Head of caudate nucleus (tissue), 42 donors: ENCODE results near the gene KIF1A.
"Not testable (repeated sequence)": the region's sequence is repeated elsewhere in the genome, so short reads cannot be mapped to it uniquely, and the experiment has no call there.

Experiments used
- DNase-seq, 42 donors: peaks; one replicate each; pipeline versions ENCODE4 v3.0.0 to v3.0.0-alpha.2; 2020 to 2021; ENCODE audit warnings: mixed read lengths in 7 of 42
- intact Hi-C: fragments of 100-400 bp; cut with DNase I; formaldehyde crosslinking; loops from one replicate; pipeline ENCODE4 v1.15.0; 2022

KIF1A gene

GRCh38 chr2:240782221-240782885, 37.7 kb downstream of the KIF1A start:
- intact Hi-C loops, result no loop called here

GRCh38 chr2:240781471-240782220, 38.4 kb downstream of the KIF1A start:
- DNase-seq, result peak; percentile 52 to 91 (median 76)
- intact Hi-C loops, result no loop called here

More at GRCh38 chr2:240782221-240782885, 37.7 kb downstream of the KIF1A start:
- DNase-seq, result peak in 1 of 42 donors; percentile 32

GRCh38 chr2:240780023-240780700, 39.9 kb downstream of the KIF1A start:
- intact Hi-C loops, result no loop called here
- peak; percentile 33 to 92 (median 72) for DNase-seq

- DNase-seq, intact Hi-C loops: not testable (repeated sequence)
These were observed 40.7 kb downstream of the KIF1A start for GRCh38 chr2:240779250-240779832.

GRCh38 chr2:240778426-240778825, 41.6 kb downstream of the KIF1A start:
- intact Hi-C loops, result no loop called here
- no peak for DNase-seq

GRCh38 chr2:240777456-240778212, 42.4 kb downstream of the KIF1A start:
- intact Hi-C loops, result no loop called here
- peak in 11 of 42 donors; percentile 26 to 65 (median 41) for DNase-seq

GRCh38 chr2:240775905-240776304, 44.1 kb downstream of the KIF1A start:
- DNase-seq, result peak in 13 of 42 donors; percentile 23 to 72 (median 48)
- intact Hi-C loops, result no loop called here

GRCh38 chr2:240774856-240775255, 45.2 kb downstream of the KIF1A start:
- DNase-seq, result peak in 21 of 42 donors; percentile 20 to 76 (median 50)
- intact Hi-C loops, result no loop called here

- no peak for DNase-seq
- intact Hi-C loops, result no loop called here
These were observed 50.9 kb downstream of the KIF1A start for GRCh38 chr2:240769096-240769495.

GRCh38 chr2:240768216-240768615, 51.8 kb downstream of the KIF1A start:
- no peak for DNase-seq
- intact Hi-C loops, result no loop called here

GRCh38 chr2:240767341-240767740, 52.7 kb downstream of the KIF1A start:
- DNase-seq, result no peak
- intact Hi-C loops, result no loop called here

GRCh38 chr2:240766072-240766471, 53.9 kb downstream of the KIF1A start:
- intact Hi-C loops, result no loop called here
- no peak for DNase-seq

GRCh38 chr2:240765007-240765406, 55.0 kb downstream of the KIF1A start:
- DNase-seq, result peak in 37 of 42 donors; percentile 16 to 80 (median 53)
- intact Hi-C loops, result no loop called here

GRCh38 chr2:240764605-240765004, 55.4 kb downstream of the KIF1A start:
- intact Hi-C loops, result no loop called here
- no peak for DNase-seq

GRCh38 chr2:240762971-240763370, 57.0 kb downstream of the KIF1A start:
- DNase-seq, result no peak
- intact Hi-C loops, result no loop called here

- DNase-seq, result no peak
- intact Hi-C loops, result no loop called here
These were observed 57.8 kb downstream of the KIF1A start for GRCh38 chr2:240762249-240762648.

- intact Hi-C loops, result no loop called here
- no peak for DNase-seq
These were observed 59.3 kb downstream of the KIF1A start for GRCh38 chr2:240760576-240761246.

GRCh38 chr2:240760121-240760520, 59.9 kb downstream of the KIF1A start:
- peak in 8 of 42 donors; percentile 18 to 51 (median 34) for DNase-seq
- intact Hi-C loops, result no loop called here
